HEK293T (cell line): ENCODE results near the gene CFDP1.

Source experiments
- ARNT ChIP-seq: fragments of 450-650 bp; IDR thresholded peaks from 2 replicates; pipeline ENCODE4 v1.6.1; 2017; ENCODE audit warnings: mild to moderate bottlenecking
- BHLHE40 ChIP-seq: fragments of 450-650 bp; IDR thresholded peaks from 2 replicates; pipeline ENCODE4 v1.6.1; 2016; ENCODE audit warnings: mild to moderate bottlenecking, moderate library complexity, borderline replicate concordance
- ELF4 ChIP-seq: fragments of 450-650 bp; IDR thresholded peaks from 2 replicates; pipeline ENCODE4 v1.6.1; 2017; ENCODE audit warnings: antibody characterized with exemption
- FOXA1 ChIP-seq: fragments of 450-650 bp; IDR thresholded peaks from 2 replicates; pipeline ENCODE4 v1.6.1; 2016; ENCODE audit warnings: mild to moderate bottlenecking
- FOXK2 ChIP-seq: fragments of 450-650 bp; IDR thresholded peaks from 2 replicates; pipeline ENCODE4 v1.6.1; 2016; ENCODE audit warnings: mild to moderate bottlenecking
- FOXM1 ChIP-seq: fragments of 450-650 bp; IDR thresholded peaks from 2 replicates; pipeline ENCODE4 v1.6.1; 2017; ENCODE audit warnings: mild to moderate bottlenecking, borderline replicate concordance
- HDGF ChIP-seq: fragments of 450-650 bp; IDR thresholded peaks from 2 replicates; pipeline ENCODE4 v1.6.1; 2017; ENCODE audit warnings: antibody characterized with exemption, borderline replicate concordance
- L3MBTL2 ChIP-seq: fragments of 450-650 bp; conservative IDR thresholded peaks from 2 replicates; pipeline ENCODE4 v1.6.1; 2016; ENCODE audit warnings: mild to moderate bottlenecking
- LEF1 ChIP-seq: fragments of 450-650 bp; IDR thresholded peaks from 2 replicates; pipeline ENCODE4 v1.6.1; 2017; ENCODE audit warnings: mild to moderate bottlenecking, borderline replicate concordance
- NFRKB ChIP-seq: fragments of 450-650 bp; IDR thresholded peaks from 2 replicates; pipeline ENCODE4 v1.6.1; 2016; ENCODE audit warnings: mild to moderate bottlenecking, moderate library complexity
- PKNOX1 ChIP-seq: fragments of 450-650 bp; IDR thresholded peaks from 2 replicates; pipeline ENCODE4 v1.6.1; 2016
- SP1 ChIP-seq: fragments of 450-650 bp; IDR thresholded peaks from 2 replicates; pipeline ENCODE4 v1.6.1; 2017
- SUZ12 ChIP-seq: fragments of 450-650 bp; IDR thresholded peaks from 2 replicates; pipeline ENCODE4 v1.6.1; 2016; ENCODE audit warnings: mild to moderate bottlenecking
- ZNF384 ChIP-seq: fragments of 450-650 bp; IDR thresholded peaks from 2 replicates; pipeline ENCODE4 v1.6.1; 2016

DNA sequence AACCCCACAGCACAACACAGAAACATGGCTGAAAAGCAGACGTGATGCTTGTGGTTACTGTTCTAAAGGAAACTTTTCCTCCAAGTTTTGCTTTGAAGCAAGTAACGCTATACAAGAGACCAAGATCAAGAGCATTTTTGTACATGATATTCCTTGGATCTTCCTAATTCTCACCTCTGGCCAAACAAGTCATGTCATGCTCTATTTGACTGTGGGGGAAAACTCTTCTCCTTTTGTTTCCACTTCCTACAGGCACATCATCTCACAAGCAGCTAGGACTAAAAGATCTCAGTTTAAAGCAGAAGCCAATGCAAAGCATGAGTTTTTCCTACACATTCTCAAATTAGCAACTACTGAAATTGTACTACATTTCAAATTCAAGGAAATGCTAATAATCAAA is 50.7 kb downstream of the CFDP1 start:
- no peak for TF ChIP-seq L3MBTL2
- no peak for TF ChIP-seq ELF4
- no peak for TF ChIP-seq FOXK2
- no peak for TF ChIP-seq HDGF
- TF ChIP-seq PKNOX1, result no peak
- no peak for TF ChIP-seq ZNF384
- no peak for TF ChIP-seq ARNT
- no peak for TF ChIP-seq BHLHE40
- no peak for TF ChIP-seq SP1
- TF ChIP-seq NFRKB, result no peak
- TF ChIP-seq FOXA1, result no peak
- no peak for TF ChIP-seq FOXM1
- no peak for TF ChIP-seq LEF1
- no peak for TF ChIP-seq SUZ12
